ENCODE measurements around the gene NOL4.
"Not testable (repeated sequence)": the region's sequence is repeated elsewhere in the genome, so short reads cannot be mapped to it uniquely, and the experiment has no call there.

NOL4 gene

GRCh38 chr18:34224423-34225217 is at the start of gene NOL4:
Gene NOL4, minus strand, starts transcription at chr18:34224913. Its CDS starts 1,660 bp downstream, at chr18:34223253.
- no peaks in the 10 kb centered on the region for H3K27me3 ChIP-seq (ENCODE audit: control insufficient read depth, insufficient read depth, low read length)
- no peaks in the 10 kb centered on the region for H3K4me1 ChIP-seq
- H2AFZ ChIP-seq: peak within 1 kb of the TSS; percentile 17
- peak within 1 kb of the TSS; percentile 54 for H3K4me3 ChIP-seq (ENCODE audit: low read depth, low read length)
- H3K36me3 ChIP-seq (ENCODE audit: control insufficient read depth, insufficient read depth, low read length): no peaks in the 10 kb centered on the region
- TF ChIP-seq CTCF (IDR thresholded peaks at IDR 0.05): no peak
- H3K4me2 ChIP-seq (ENCODE audit: low read length): peak within 1 kb of the TSS; percentile 90
- no peaks in the 10 kb centered on the region for H3K79me2 ChIP-seq
- no peaks in the 10 kb centered on the region for H3K9me3 ChIP-seq (ENCODE audit: control insufficient read depth, low read length)
- no peak within 1 kb of the TSS for H3K9ac ChIP-seq
- H3K27ac ChIP-seq: no peak within 1 kb of the TSS

GRCh38 chr18:34266029-34266428 is 41.3 kb upstream of the NOL4 start:
- H3K27me3 ChIP-seq (ENCODE audit: control insufficient read depth, insufficient read depth, low read length); H3K27ac ChIP-seq; H3K36me3 ChIP-seq (ENCODE audit: control insufficient read depth, insufficient read depth, low read length); H3K4me1 ChIP-seq; H2AFZ ChIP-seq; H3K4me2 ChIP-seq (ENCODE audit: low read length); H3K4me3 ChIP-seq (ENCODE audit: low read depth, low read length); H3K9ac ChIP-seq; H3K79me2 ChIP-seq; H3K9me3 ChIP-seq (ENCODE audit: control insufficient read depth, low read length): not testable (repeated sequence)

- Histone ChIP-seq H3K79me2 (no peaks in the 10 kb centered on the region), H3K27ac (no peak overlapping the region), H2AFZ (no peak overlapping the region), H3K9ac (no peak overlapping the region), H3K36me3 (ENCODE audit: control insufficient read depth, insufficient read depth, low read length) (no peaks in the 10 kb centered on the region), H3K4me3 (ENCODE audit: low read depth, low read length) (no peak overlapping the region), H3K27me3 (ENCODE audit: control insufficient read depth, insufficient read depth, low read length) (no peaks in the 10 kb centered on the region), H3K4me2 (ENCODE audit: low read length) (no peak overlapping the region), H3K9me3 (ENCODE audit: control insufficient read depth, low read length) (peaks cover 3% of the 10 kb centered on the region), H3K4me1 (no peaks in the 10 kb centered on the region)
- TF ChIP-seq CTCF (IDR thresholded peaks at IDR 0.05): no peak
Observed at GRCh38 chr18:34261865-34262780, 37.4 kb upstream of the NOL4 start.

- no peak for TF ChIP-seq CTCF (IDR thresholded peaks at IDR 0.05)
- Histone ChIP-seq H3K27me3 (ENCODE audit: control insufficient read depth, insufficient read depth, low read length) (no peaks in the 10 kb centered on the region), H3K79me2 (no peaks in the 10 kb centered on the region), H2AFZ (no peak overlapping the region), H3K27ac (no peak overlapping the region), H3K36me3 (ENCODE audit: control insufficient read depth, insufficient read depth, low read length) (no peaks in the 10 kb centered on the region), H3K4me3 (ENCODE audit: low read depth, low read length) (no peak overlapping the region), H3K9ac (no peak overlapping the region), H3K4me1 (no peaks in the 10 kb centered on the region), H3K4me2 (ENCODE audit: low read length) (no peak overlapping the region), H3K9me3 (ENCODE audit: control insufficient read depth, low read length) (peaks cover 3% of the 10 kb centered on the region)
Observed at GRCh38 chr18:34258176-34258575, 33.5 kb upstream of the NOL4 start.

GRCh38 chr18:34251919-34252318 is 27.2 kb upstream of the NOL4 start:
- Histone ChIP-seq H3K9me3 (ENCODE audit: control insufficient read depth, low read length) (no peaks in the 10 kb centered on the region), H3K27me3 (ENCODE audit: control insufficient read depth, insufficient read depth, low read length) (no peaks in the 10 kb centered on the region), H3K4me1 (no peaks in the 10 kb centered on the region), H3K4me2 (ENCODE audit: low read length) (no peak overlapping the region), H3K27ac (no peak overlapping the region), H3K4me3 (ENCODE audit: low read depth, low read length) (no peak overlapping the region), H3K79me2 (no peaks in the 10 kb centered on the region), H3K36me3 (ENCODE audit: control insufficient read depth, insufficient read depth, low read length) (no peaks in the 10 kb centered on the region), H3K9ac (no peak overlapping the region), H2AFZ (no peak overlapping the region)
- no peak for TF ChIP-seq CTCF (IDR thresholded peaks at IDR 0.05)

Data from parathyroid adenoma (tissue), 2 donors.